Measurements from ENCODE around the gene MAPKAP1. TPM values are rescaled to one million over a fixed set of nuclear protein-coding genes. Genes with fewer than 3 reads are reported as not detected.

The MAPKAP1 gene
- total RNA-seq, 1 donor from 2014 or later = 63.4 TPM

DNA sequence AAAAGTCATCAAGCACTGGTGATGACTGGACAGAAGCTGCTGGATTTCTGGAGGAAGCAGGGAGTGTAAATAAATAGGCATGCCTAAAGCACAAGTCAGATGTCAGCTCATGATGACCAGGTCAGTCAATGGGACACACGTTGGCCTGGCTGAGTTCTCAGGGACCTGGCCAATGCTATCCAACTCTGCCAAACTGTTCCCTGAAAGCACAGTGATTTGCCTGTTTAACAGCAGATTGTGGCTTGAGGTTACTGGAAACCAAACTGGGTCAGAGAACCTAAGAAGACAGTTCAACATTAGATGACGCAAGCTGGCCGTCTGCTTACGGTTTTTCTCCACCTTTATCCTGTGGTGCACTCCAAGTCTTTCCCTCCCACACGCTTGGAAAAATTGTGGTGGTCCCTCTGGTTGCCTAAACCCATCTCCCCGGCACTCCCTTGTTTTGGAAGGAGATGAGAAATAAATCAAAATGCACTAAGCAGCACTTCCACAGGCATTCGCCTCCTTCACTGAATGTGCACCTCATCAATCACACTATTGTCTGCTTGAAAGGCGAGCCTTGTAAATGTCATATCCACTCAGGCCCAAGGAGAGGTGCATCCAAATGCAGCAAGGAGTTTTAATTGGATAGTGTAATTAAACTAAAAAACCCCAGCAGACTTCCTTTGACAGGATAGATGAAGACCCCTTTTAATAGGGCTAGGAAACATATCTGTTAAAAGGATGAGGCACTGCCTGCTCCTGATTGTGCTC is 245.9 kb downstream of the MAPKAP1 start:
- no peak for DNase-seq (ENCODE audit: low spot score)

DNA sequence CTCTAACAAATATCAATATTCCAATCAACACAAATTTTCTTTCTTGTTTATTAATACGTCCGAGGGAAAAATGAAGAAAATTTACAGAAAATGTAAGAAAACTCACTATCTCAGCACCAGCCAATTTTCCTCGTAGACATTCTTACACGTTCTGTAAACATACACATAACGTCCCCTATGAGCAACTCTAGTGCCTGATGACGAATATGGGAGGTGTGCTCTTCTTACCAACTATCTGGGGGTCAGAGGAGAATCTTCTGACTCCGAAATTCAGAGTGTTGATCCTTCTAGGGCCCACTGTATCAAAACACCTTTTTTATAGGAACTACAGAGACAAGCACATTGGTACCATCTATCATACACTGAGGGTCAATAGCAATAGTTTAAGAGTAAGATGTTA is 246.7 kb downstream of the MAPKAP1 start:
- DNase-seq (ENCODE audit: low spot score) = no peak

- no peak for DNase-seq (ENCODE audit: low spot score)
These were observed 249.7 kb downstream of the MAPKAP1 start for GRCh38 chr9:125457357-125457756.

DNA sequence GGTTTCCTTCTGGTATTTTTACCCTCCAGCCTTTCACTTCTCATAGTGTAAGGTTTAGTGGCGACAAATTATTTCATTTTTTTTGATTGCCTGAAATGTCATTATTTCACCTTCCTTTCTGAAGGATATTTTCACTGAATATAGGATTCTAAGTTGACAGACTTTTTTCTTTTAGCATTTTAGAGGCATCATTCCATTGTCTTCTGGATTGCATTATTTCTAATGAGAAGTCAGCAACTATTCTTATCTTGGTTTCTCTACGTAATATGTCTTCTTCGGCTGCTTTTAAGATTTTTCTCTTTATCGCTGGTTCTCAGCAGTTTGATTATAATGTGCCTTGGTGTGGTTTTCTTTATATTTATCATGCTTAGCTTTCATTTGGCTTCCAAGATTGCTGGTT is 251.1 kb downstream of the MAPKAP1 start:
- no peak for DNase-seq (ENCODE audit: low spot score)

DNA sequence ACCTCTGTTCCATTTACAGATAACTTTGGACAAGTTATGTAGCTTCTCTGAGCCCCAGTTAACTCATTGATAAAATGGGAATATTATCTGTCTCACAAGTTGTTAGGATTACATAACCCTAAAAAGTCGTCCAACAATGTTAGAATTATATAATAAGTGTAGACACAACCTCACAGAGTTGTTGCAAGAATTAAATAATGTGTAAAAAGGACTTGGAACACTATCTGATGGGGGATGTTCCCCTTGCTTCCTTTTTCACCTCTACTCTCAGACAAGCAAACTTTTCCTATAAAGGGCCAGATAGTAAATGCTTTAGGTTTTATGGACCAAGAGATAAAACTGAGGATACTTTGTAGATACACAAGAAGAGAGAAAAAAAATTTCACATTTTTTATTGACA is 251.9 kb downstream of the MAPKAP1 start:
- DNase-seq (ENCODE audit: low spot score) = no peak

- no peak for DNase-seq (ENCODE audit: low spot score)
These were observed 259.7 kb downstream of the MAPKAP1 start for GRCh38 chr9:125447202-125447802.

- DNase-seq (ENCODE audit: low spot score) = no peak
These were observed 260.4 kb downstream of the MAPKAP1 start for GRCh38 chr9:125446561-125447094.

DNA sequence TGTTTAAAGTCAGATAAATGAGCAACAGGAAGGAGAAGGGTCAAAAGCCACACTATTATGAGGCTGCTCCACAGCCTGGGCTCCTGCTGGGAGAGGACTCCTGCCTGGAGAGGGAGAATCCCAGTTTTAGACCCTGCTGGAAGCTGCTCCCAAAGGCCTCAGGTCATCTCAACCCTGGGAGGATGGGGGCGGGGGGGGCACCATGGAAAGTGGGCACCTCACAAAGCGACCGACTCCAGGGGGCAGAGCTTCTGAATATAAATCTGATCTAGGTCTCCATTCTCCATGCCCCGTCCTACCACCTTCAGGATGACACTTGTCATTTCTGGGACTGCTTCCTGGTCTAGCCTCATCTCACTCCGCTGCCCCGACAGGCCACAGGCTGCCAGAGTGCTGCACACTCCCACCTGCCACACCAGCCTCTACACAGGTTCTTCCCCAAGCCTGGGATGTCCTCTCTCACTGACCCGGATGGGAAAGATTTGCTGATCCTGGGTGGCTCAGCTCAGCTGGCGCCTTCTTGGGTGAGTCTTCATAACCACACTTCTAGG is 262.0 kb downstream of the MAPKAP1 start:
- no peak for DNase-seq (ENCODE audit: low spot score)

GRCh38 chr9:125444166-125444565 is 262.8 kb downstream of the MAPKAP1 start:
- no peak for DNase-seq (ENCODE audit: low spot score)

DNA sequence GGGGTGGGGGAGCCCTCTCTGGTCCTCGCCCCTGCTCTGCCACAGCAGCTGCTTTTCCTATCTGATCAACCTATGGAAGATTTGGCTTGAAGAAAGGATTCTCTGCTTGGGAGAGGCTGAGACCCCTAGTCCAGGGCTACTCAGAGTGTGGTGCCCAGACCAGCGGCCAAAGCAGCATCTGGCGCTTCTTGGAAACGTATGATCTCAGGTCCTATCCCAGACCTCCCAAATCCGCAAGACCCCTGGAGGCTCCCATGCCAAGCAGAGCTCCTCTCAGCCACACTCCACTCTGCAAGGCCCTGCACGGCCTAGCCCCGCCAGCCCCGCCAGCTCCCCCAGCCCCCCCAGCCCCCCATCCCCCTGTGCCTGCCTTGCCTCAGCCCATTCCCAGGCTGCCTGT is 263.6 kb downstream of the MAPKAP1 start:
- no peak for DNase-seq (ENCODE audit: low spot score)

GRCh38 chr9:125442452-125442851 is 264.6 kb downstream of the MAPKAP1 start:
- no peak for DNase-seq (ENCODE audit: low spot score)

DNA sequence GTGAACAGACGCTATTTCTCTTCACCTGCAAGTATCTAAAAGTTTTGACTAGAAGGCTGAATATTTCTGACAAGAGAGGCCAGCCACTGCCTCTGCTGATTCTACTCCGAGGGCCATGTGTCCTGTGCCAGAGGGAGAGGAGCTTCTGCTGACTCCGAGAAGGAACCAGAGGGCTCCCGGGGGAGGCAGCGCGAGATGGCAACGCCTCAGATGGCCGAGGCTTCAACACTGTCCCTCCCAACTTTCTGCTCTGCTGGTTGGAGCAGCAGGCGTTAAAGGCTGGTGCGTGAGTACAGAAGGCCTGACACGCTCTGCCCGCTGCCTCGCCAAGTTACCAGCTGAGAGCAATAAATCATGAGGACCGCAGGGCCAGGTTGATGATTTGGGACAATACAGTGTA is 266.6 kb downstream of the MAPKAP1 start:
- no peak for DNase-seq (ENCODE audit: low spot score)

- no peak for DNase-seq (ENCODE audit: low spot score)
These were observed 267.4 kb downstream of the MAPKAP1 start for GRCh38 chr9:125439434-125440272.

DNA sequence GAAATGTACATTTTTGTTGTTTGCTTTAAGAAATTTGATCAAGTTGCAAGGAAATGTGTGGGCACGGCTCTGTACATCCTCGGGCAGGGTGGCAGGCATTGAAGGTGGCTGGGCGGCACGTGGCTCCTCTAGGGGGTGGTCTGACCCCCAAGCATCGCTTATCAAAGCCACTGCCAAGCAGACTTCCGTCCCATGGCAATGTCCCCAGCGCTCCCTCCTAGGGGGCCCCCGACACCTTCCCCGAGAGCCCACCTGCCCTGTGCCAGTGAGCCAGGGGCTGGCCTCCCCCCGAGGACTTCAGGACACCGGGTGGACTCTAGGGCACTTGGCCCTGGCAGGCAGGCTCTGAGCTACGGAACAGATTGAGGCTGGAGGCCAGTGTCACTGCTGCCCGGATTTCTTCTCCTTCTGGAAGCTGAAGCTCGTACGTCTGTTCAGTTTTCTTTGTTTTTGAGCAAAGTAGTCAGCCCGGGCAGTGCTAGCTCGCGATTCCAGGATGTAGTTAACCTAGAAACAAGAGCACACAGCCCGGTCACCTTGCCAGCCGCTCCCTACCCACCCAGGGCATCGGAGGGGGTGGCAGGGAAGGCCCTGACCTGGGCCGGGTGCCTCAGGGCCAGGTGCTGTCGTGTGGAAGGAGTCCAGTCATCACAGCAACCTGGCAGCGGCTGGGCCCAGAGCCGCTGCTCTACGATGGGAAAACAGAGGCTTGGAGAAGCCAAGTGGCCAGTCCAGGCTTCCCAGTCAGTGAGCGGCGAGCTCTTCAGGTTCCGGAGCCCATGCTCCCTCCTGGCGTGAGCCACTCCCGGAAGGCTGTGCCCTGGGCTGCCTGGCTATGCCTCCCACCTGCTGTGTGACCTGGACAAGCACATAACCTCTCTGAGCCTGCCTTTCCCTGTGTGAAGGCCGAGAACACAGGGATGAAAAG is 268.2 kb downstream of the MAPKAP1 start:
- DNase-seq (ENCODE audit: low spot score) = no peak

- no peak for DNase-seq (ENCODE audit: low spot score)
These were observed 269.2 kb downstream of the MAPKAP1 start for GRCh38 chr9:125437771-125438221.

GRCh38 chr9:125436613-125437443 is 270.2 kb downstream of the MAPKAP1 start:
- DNase-seq (ENCODE audit: low spot score) = no peak

DNA sequence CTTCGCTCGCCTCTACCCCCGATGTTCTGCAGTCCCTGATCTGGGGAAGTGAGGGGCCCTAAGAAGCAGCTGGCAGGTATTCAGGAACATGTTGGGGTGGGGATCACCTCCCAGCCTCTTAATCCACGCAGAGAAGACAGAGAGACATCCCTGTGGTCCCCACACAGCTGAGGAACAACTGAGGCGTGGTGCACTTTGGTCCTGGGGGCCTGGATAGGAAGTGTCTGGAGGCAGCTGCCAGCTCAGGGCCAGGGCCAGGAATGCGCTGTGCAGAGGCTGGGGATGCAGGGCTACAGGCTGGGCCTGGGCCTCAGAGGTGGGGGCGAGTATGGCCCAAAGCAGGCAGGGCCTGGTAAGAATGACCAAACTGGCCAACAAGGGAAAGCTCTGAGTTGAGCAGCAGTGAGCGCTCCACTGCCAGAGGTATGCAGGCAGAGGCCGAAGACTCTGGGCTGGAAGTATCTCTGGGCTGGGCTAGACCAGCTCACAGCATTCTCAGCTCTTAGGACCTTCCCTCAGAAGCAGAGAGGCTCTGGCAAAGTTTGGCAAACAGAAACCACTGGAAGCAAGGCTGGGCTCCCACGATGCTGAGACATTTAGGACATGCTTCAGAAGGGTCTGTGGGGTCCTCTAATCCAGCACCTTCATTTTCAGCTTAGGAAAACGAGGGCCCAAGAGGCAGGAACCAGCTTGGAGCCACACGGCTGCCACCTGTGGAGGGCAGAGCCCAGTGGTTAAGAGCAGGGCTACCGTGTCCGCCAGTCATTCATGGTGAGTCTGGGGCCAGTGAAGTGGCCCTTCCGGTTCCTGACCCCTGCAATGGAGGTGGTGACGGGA is 271.0 kb downstream of the MAPKAP1 start:
- no peak for DNase-seq (ENCODE audit: low spot score)

DNA sequence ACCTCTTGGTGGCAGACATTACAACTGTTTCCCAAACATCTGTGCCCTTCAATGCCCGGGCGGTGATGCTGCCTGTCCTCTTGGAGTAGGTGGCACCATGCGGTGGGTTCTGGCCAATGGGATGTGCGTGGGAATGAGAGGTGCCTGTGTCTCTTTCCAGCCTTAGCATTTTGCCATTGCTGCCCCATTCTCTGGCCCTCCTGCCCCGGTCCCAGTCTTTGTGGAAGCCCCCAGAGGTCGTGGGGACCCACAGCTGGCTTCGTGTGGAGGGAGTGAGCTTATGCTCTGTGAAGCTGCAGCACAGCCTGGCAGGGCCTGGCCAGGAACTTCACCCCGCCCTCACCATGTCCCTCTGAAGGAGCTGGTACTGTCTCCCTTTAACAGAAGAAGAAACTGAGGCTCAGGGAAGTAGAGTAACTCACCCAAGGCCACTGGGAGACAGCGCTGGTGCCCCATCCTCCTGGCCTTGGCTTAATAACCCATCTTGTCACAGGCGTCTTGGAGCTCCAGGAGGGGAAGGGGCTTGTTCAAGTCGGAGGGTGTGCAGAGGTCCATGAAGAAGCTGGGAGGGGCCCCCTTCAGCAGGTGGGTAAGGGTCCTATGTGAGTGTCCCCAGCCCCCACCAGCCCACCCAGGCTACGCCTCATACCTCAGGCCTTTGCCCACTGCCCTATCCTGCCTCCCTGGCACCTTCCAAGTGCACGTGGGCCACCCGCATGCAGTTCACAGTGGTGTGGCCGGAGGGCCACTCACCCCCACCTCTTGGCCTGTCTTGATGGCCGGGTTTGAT is 271.8 kb downstream of the MAPKAP1 start:
- DNase-seq (ENCODE audit: low spot score) = no peak
